Stimulated activated CD8-positive, alpha-beta memory T cell treated with anti-CD3 and anti-CD28 coated beads, Interleukin-4, amount 100 ng/mL, for 24 hours (primary cell): ENCODE data around the gene PLTP.
"Not testable (repeated sequence)": the region's sequence is repeated elsewhere in the genome, so short reads cannot be mapped to it uniquely, and the experiment has no call there.

ENCODE experiments used
- DNase-seq: peaks from one replicate; pipeline ENCODE4 v3.0.0-alpha.2; 2020; ENCODE audit warnings: low read depth

The PLTP gene

GRCh38 chr20:45911486-45912343 is at the start of gene PLTP:
TSS of gene PLTP (minus strand) at chr20:45912155. CDS start at chr20:45911452, 703 bp downstream.
- no peak for DNase-seq

- no peak for DNase-seq
Observed at GRCh38 chr20:45959956-45960630, 48.1 kb upstream of the PLTP start.

- DNase-seq = no peak
Observed at GRCh38 chr20:45959126-45959525, 47.2 kb upstream of the PLTP start.

GRCh38 chr20:45958593-45958992 is 46.6 kb upstream of the PLTP start:
- DNase-seq = no peak

- no peak for DNase-seq
Observed at GRCh38 chr20:45957021-45957941, 45.3 kb upstream of the PLTP start.

- not testable (repeated sequence) for DNase-seq
Observed at GRCh38 chr20:45956326-45956725, 44.4 kb upstream of the PLTP start.

GRCh38 chr20:45953672-45954071 is 41.7 kb upstream of the PLTP start:
- no peak for DNase-seq

GRCh38 chr20:45952861-45953260 is 40.9 kb upstream of the PLTP start:
- no peak for DNase-seq

- no peak for DNase-seq
Observed at GRCh38 chr20:45951925-45952834, 40.2 kb upstream of the PLTP start.

- DNase-seq = no peak
Observed at GRCh38 chr20:45950330-45950646, 38.3 kb upstream of the PLTP start.

GRCh38 chr20:45949542-45950329 is 37.8 kb upstream of the PLTP start:
- no peak for DNase-seq

- DNase-seq = no peak
Observed at GRCh38 chr20:45948742-45949541, 37.0 kb upstream of the PLTP start.

- DNase-seq = no peak
Observed at GRCh38 chr20:45948261-45948733, 36.3 kb upstream of the PLTP start.

- no peak for DNase-seq
Observed at GRCh38 chr20:45947110-45947866, 35.3 kb upstream of the PLTP start.

- peak; percentile 49 for DNase-seq
Observed at GRCh38 chr20:45946149-45946970, 34.4 kb upstream of the PLTP start.

GRCh38 chr20:45945678-45946148 is 33.8 kb upstream of the PLTP start:
- no peak for DNase-seq

- no peak for DNase-seq
Observed at GRCh38 chr20:45944965-45945677, 33.2 kb upstream of the PLTP start.
